A673 (cell line): ENCODE measurements around the gene NBPF3.

Experiments
- CTCF ChIP-seq: fragments of 300-800, 200-600 bp; sonication (generic); conservative IDR thresholded peaks from 2 replicates; pipeline ENCODE4 v1.5.1; 2017; ENCODE audit warnings: low read depth, mild to moderate bottlenecking, antibody characterized with exemption, low read length, moderate library complexity, mixed read lengths
- EZH2 ChIP-seq: fragments of 200-600 bp; sonication (generic); IDR thresholded peaks from 2 replicates; pipeline ENCODE4 v1.6.1; 2017; ENCODE audit warnings: borderline replicate concordance, low read depth, mild to moderate bottlenecking, mixed read lengths, antibody characterized with exemption, low read length; ENCODE audit not compliant: poor library complexity, severe bottlenecking

DNA sequence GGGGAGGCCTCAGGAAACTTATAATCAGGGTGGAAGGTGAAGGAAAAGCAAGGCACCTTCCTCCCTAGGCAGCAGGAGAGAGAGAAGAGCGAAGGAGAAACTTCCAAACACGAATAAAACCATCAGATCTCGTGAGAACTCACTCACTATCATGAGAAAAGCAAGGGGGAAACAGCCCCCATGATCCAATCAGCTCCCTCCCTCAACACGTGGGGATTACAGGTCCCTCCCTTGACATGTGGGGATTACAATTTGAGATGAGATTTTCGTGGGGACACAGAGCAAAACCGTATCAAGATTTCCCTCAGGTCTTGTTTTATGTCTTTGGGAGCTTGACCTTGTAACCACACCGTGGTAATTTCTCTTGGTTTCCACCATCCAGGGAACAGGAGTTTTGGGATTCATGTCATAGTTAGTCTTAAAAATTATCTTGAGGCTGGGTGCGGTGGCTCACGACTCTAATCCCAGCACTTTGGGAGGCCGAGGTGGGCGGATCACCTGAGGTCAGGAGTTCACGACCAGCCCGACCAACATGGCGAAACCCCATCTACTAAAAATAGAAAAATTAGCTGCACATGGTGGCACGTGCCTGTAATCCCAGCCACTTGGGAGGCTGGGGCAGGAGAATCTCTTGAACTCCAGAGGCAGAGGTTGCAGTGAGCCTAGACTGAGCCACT, 47.2 kb upstream of the NBPF3 start:
- no peak for TF ChIP-seq CTCF
- no peak for TF ChIP-seq EZH2
